Activated gamma-delta T cell (primary cell): ENCODE data around the gene ADAM19.
"Not testable (repeated sequence)": the region's sequence is repeated elsewhere in the genome, so short reads cannot be mapped to it uniquely, and the experiment has no call there.

Experiments
- DNase-seq: peaks from one replicate; lab custom pipeline; 2025; lab: John Stamatoyannopoulos, UW

The ADAM19 gene

DNA sequence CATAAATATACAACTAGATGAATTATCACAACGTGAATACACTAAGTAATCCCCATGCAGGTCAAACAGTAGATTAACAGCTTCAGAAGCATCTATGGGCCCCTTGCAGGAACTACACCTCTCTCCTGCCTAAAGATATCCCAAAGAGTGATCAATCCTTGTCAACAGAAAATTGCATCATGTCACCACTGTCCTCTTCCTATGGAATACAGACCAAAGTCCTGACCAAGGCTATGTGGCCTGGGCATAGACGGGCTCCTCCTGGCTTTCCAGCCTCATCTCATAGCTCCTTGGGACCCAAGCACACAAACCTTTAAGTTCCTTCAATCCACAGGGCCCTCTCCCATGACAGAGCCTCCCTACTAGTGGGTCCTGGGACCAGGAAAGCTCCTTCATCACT, 90.2 kb downstream of the ADAM19 start:
- DNase-seq, result no peak

DNA sequence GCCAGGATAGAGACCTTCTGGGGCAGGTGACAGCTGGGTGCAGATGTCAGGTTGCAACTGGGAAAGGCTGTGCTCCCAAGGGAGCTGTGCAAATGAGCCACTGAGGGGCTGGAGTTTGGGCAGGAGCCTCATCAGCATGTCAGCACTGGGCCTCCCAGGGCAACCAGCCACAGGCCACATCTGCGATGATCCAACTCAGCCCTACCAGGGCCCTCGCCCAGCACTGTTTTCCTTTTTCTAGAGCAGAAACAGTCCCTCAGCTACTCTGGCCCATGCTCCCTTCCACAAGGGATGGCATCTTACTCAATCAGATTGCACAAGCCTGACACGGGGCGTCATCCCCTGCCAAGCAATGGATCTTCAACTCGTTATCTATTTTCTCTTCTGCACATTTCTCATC, 90.8 kb downstream of the ADAM19 start:
- no peak for DNase-seq

DNA sequence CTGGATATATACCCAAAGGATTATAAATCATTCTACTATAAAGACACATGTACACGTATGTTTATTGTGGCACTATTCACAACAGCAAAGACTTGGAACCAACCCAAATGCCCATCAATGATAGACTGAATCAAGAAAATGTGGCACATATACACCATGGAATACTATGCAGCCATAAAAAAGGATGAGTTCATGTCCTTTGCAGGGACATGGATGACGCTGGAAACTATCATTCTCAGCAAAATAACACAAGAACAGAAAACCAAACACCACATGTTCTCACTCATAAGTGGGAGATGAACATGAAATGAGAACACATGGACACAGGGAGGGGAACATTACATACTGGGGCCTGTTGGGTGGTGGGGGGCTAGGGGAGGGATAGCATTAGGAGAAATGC, 92.9 kb downstream of the ADAM19 start:
- DNase-seq, result not testable (repeated sequence)

DNA sequence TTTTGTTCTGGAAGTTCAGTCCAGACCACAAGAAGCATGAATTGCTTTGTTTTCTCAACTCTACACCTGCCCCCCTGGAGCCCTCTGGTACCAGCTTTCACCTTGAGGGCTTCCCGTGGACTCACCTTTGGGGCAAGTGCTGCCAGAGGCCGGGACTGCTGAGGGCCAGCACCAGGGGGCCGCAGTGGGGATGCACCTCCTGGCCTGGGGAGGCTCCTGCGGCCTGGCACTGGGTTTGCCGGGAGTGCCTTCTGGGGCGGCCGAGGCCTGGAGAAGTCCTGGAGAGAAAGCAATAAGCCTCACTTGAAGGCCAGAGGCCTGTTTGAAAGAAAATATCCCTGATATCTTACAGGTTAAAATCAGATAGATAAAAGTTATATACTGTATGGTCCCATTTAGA, 93.9 kb downstream of the ADAM19 start:
- DNase-seq, result no peak

DNA sequence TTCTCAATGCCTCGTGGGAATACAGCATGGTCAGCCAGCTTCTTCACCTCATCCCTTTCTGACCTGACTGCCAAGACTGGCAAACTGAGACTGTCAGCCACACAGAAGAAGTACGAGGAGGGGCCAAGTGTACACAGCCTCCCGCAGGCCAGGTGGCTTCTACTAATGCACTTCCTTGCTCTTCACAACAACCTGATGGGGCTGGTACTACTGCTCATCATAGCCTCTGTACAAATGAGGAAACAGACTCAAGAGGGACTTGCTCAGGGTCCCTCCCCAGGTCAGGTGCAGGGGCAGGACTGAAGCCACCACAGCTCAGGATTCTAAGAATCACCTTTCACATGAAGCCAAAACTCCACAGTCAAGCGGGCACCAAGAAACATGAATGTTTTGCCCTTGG, 94.3 kb downstream of the ADAM19 start:
- DNase-seq, result no peak

DNA sequence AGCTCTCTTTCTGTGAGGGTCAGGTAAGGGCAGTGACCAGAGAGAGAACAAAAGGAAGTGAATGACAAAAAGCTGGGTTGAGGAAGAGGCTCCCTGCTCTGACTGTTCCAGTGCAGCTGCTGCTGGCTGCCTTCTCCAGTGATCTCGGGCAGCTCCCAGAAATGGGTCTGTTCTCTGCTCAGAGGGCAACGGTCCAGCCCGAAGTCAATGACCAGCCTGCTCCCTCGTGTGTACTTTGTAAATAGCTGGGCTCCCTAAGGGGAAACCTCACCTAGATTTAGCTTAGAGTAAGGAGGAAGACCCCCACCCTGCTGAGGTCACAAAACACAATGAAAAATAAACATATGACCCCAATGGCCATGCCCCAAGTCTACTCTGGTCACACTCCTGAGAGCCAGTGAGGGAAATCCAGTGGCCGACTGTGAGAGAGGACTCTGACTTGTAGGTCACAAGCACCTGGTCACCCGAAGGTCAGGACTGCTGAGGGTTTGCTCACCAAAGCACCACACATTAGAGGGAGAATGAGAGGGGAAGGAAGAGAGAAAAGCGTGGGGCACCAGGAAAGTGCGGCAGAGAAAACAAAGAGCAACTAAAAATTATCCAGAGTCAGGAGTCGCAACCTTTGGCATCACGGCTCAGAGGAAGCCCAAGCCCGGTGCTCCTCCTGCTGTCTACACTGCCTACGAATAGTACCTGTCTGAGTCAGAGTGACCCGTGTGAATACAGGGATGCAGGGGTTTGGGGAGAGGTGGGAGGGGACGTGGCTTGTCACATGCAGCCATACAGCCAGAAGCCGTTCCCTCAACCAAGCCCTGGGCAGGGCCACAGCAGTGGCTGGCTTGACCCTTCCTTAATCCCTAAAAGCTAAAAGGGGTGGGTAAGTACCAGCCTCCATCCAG, 95.7 kb downstream of the ADAM19 start:
- no peak for DNase-seq

DNA sequence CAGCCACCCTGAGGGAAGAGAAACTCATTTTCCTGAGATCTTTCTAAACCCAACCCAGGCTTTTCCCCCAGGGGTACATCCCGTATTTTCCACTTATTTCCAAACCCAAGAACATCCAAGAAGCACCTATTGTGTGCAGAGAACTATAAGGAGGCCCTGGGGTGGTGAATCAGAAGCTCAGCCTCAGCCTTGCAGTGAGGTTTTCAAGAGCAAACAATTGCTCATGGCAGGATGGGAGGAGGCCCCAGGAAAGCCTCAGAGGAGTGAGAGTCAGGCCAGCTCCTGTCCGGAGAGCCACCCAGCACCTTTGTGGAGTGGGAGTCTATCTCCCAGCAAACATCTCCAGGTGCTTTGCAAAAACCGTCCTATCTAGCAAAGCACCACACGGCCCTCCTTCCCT, 96.4 kb downstream of the ADAM19 start:
- no peak for DNase-seq

DNA sequence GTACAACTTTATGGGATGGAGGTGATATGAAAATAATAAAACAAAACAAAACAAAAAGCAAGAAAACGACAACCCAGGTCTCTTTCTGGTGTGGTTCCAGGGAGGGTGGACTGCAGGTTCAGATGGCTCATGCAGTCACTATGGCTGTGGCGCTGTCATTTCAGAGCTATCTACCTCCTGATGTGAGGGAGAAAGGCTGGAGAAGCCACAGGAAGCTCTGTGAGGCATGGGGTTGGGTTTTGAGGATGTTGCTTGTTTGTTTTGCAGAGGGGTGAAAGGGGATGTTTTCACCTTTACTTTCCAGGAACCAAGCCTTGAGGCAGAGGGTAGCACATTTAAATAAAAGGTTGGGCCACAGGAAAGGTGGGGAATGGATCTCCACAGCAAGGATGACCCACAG, 96.8 kb downstream of the ADAM19 start:
- no peak for DNase-seq

DNA sequence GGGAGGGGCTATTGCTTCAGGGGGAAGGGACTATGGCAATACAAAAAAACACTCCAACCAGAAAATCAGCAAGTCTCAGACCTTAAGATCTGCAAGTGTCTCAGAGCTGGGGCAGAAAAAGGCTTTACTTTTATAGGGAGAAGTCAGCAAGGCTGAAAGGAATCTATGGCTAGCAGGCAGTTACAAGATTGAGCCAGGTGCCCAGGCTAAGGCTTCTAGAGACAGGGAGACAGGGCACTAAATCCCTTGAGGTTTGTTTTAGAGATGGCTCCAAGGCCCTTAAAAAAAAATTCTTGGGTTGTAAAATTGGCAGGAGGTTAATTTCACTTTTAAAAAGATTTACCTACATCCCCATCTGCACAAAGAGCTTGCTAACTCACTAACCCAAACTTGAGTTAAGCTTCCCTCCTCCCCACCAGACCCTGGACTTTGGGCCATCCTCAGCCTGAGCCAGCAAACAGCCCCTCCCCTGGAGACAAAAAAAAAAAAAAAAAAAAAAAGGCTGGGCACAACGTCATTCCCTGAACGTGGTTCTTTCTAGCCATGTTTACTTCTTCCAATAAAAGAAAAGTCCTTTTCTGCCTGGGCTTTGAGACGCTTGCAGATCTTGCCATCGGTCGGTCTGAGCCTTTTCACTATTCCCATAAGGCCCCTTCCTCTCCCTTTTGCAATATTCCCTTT, 97.6 kb downstream of the ADAM19 start:
- no peak for DNase-seq

DNA sequence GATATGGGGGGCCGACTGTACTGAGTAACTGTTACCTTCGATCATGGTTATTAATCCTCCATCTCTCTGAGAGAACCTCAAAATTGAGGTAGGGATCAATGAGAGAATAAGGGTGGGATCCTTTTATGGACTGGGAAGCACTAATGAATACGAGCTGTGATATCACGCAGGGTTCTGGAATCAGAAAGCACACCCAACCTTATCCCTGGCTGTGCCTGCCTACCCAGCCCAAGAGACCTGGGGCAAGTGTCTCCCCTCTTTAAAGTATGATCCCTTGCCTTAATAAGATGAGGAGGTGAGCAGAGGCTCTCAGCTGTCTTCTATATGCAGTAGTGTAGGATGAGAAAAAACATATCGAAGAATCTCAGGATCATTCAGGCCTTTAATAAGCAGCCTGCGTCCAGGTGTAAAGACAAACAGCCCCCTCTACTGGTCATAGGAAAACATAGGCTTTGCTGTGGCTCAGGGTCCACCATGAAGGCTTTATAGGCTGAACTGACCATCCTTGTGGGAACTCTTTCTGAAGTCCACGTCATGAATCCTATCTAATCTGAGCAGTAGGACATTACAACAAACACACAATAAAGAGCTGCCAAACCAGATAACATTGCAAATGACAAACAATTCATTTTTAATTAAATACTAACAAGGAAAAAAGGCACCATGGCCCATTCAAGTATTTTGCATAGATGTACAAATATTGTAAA, 98.7 kb downstream of the ADAM19 start:
- DNase-seq, result no peak

DNA sequence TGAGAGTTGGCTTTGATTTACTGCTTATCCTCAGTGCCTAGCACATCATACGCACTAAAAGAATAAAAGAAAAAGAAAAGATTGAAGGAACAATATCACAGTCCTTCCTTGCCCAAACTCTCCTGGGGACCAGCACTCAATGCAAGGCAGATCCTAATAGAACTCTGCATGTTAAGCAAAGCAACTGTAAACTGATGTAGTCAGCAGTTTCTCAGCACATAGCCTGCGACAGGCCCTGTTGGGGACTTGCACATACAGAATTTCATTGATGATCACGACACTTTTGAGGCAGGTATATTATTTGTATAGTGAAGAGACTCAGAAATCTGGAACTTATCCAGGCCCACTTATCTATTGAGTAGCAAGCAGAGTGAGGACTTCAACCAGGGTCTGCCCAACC, 100.1 kb downstream of the ADAM19 start:
- no peak for DNase-seq

DNA sequence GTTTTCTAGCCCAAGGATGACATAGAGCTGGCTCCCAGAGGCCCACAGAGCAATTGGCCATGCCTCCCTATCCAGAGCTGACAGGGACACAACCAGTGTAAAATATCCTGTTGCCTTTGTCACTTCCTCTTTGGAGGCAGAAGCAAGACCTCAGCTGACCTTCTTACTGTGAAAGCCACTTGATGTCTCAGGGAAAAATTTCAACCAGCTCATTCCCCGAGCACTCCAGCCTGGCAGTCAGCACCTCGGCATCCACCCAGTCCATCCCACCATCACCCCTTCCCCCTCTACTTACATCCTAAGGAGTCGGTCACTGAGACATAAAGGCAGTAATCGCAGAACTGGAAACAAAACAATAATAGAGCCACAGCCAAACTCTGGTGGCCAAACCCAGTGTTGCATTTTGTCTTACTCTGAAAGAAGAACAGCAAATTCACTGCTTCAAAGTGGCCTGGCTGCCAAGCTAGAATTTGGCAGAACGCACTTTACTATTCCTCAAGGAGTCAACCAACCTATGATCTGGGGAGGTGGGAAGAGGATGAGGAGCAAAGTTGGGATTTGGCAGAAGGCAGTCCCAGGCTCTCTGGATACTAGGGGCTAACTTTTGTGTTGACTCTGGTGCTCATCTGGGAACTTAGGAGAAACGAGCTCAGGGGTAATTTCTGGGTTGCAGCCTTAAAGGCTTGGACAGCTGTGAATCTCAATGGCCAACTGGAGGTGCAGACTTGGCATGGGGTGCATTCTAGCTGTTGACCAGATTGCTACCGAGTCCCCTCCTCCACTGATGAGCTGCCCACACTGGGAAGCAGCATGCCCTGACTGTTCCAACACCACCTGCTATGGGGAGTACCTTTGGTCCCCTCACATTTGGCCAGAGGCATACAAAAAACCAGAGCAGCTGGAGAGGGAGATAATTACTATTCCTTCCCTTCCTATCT, 101.9 kb downstream of the ADAM19 start:
- no peak for DNase-seq

DNA sequence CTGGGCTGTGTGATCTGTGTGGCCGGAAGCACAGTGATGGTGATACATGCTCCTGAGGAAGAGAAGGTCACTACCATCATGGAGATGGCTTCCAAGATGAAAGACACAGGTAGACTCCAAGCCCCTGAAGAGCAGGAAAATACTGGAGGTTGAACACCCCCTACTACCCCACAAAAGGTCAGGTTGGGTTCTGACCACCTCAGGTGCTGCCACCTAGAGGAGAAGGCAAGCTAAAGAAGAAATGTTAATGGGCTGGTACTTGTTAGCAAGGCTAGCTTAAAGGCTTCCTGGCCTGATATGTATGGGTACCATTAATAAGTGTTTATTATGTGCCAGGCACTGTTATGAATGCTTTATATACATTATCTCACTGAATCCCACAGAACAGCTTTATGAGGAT, 103.9 kb downstream of the ADAM19 start:
- DNase-seq, result no peak

DNA sequence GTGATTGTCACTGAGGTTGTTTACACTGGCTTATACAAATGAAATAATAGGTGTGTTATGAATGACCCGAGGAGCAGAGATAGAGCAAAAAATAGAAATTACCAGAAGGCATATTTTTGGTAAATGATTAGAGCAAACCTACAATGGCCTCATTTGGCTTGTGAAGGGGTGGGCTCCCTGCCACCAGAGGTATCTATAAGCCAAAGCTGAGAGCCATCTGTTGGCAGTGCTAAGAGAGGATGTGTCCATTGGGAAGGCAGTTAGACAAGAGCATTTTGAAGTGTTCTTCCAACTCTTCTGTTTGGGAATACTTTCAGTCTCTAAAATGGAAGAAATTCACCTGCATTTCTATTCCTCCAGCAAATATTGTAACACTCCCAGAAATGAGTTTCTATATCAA, 104.9 kb downstream of the ADAM19 start:
- DNase-seq, result no peak

DNA sequence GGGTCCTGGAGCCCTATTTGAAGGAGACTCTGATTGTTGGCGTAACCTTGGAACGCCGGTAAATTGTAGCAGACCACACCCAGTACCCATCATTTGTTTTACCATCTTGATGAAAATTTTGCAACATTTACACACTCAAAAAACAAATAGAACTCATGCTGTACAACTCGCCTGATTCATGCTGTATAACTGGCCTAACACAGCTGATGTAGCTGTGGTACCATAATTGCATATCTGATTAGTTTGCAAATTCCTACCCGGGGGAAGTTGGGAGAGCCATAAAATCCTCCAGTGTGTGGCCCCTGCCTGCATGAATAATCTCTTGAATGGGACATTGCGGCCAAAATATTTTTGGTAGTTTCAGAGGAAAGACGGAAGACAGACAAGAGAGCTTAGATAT, 105.9 kb downstream of the ADAM19 start:
- DNase-seq, result no peak

DNA sequence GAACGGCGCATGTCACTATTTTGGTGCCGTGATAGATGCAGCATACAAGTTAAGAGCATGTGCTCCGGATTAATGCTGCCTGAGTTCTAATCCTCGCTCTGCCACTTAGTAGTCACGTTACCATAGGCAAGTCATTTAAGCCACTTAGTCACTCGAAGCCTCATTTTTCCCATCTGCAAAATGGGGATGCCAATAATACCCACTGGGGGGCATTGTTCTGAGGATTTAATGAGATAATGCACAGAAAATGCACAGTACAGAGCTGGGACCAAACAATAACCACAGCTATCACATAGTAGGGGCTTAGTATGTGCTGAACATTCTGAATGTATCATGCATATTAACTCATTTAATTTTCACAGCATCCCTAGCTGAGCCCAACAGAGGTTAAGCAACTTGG, 106.5 kb downstream of the ADAM19 start:
- DNase-seq, result no peak

DNA sequence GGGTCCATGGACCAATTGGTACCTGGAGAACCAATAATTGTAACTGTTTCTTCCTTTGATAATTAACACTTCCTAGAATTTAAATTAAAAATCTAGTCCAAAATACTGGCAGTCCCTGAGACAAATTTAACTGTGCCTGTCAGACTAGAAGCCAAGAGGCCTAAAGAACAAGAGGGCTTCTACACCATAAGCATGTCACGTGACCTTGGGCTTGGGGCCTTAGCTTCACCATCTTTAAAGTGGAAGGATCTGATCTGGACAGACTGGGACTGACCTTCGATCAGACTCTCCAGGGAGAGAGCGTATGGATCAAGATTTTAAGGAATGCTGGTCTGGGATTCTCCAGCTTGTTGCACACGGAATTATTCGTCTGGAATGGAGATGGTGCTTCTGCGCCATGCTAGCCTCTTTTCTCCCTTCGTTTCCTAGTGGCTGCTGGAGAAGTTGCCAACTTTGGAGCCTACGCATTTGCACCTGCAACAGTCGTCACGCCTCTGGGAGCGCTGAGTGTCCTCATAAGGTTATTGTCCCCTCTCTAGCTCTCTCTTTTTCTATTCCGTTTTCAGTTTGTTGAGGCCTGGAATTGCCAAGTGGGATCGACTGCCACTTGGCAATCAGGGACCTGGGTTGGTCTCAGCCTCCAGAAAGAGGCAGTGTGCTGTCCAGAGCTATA, 107.1 kb downstream of the ADAM19 start:
- DNase-seq, result no peak

DNA sequence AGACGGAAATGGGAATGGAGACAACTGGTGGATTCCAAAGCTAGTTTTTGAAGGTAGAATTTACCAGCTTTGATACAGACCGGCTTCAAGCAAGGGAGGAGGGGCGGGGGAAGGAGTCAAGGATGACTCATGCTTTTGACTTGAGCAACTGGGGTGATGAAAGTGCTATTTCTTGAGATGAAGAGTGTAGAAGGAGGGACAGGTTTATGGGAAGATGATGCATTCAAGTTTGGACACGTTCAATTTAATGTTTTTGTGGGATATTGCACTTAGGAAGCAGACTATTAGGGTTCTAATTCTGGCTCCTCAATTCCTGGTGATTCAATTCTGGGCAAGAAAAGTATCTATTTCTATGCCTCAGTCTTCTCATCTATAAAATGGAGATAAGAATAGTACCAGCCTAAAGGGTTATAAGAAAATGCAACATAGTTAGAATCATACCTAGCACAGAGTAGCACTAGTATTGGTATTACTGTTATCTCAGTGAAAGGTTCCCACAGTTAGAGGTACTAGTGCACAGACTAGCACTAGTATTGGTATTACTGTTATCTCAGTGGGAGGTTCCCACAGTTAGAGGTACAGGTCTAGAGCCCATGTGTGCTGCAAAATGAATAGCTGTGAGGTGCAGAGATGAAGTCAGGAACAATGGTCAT, 110.9 kb downstream of the ADAM19 start:
- no peak for DNase-seq

DNA sequence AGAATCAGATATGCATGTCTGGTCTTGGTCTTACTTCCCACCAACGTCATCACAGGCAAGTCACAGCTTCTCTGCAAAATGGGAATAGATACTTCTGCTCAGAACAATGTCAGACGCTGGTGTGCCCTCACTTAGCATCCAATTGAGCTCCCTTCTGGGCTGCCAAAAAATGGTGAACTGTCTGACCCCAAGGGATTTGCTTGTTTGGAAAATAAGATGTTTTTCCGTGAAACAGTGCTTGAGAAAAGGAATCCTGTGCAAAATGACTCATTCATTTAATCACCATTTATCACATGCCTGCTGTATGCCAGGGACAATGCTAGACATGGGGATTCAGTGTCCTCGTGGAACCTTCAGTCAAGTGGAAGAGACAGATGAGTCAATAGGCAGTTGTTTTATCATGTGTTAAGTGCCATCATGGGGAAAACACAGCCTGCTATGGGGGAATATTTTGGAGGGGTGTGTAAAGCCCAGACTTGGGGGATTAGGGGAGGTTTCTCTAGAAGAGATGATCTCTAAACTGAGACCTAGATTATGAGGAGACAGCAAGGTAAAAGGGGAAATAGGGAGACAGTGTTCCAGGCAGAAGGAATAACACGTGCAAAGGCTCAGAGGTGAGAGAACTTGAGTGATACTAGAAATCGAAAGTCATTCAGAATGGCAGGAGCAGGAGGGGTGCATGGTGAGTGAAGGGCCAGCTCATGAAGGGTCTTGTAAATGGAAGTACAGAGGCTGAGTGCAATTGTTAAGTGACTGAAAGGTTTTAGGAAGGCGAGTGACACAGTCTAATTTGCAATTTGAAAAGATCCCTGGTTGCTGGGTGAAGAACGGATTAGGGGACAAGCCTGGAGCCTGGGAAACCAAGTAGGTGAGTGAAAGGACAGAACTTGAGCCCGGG, 111.7 kb downstream of the ADAM19 start:
- DNase-seq, result no peak

DNA sequence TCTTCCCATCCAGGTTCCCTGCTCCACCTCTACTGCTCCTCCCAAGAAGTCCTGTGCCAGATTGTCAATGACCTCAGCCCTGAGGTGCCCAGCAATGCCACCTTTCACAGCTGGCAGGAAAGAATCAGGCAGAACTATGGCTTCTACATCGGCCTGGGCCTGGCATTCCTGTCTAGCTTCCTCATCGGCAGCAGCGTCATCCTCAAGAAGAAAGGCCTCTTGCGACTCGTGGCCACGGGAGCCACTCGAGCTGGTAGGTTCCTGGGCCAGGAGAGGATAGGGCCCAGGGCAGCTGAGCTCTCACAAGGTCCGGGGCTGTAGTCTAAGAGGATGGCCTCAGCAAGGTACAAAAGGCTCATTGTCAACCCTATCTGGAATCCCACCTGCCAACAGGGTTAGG, 112.5 kb downstream of the ADAM19 start:
- DNase-seq, result no peak
